ENCODE measurements around the gene H2BK1. TPM values are rescaled to one million over a fixed set of nuclear protein-coding genes. Genes with fewer than 3 reads are reported as not detected.

H2BK1 gene
- total RNA-seq: not detected
- long read RNA-seq: 0 reads

GRCh38 chr7:151210087-151210854, at the start of gene H2BK1:
Gene H2BK1, minus strand, starts transcription at chr7:151210488. Its CDS starts 170 bp downstream, at chr7:151210318.
- intact Hi-C loops (cut with micrococcal nuclease): no loop called here
- DNase-seq (no peak), ATAC-seq (no peak)

GRCh38 chr7:151257990-151258389, 47.7 kb upstream of the H2BK1 start:
- ATAC-seq: no peak
- intact Hi-C loops (cut with micrococcal nuclease): no loop called here
- DNase-seq: no peak

- ATAC-seq (peak; percentile 13), DNase-seq (peak; percentile 57)
- intact Hi-C loops (cut with micrococcal nuclease): no loop called here
These were observed 46.2 kb upstream of the H2BK1 start for GRCh38 chr7:151256410-151257045.

- ATAC-seq (no peak), DNase-seq (no peak)
- intact Hi-C loops (cut with micrococcal nuclease): no loop called here
These were observed 45.1 kb upstream of the H2BK1 start for GRCh38 chr7:151255390-151255789.

GRCh38 chr7:151254851-151255250, 44.6 kb upstream of the H2BK1 start:
- intact Hi-C loops (cut with micrococcal nuclease): no loop called here
- ATAC-seq (no peak), DNase-seq (peak; percentile 14)

GRCh38 chr7:151254316-151254715, 44.0 kb upstream of the H2BK1 start:
- ATAC-seq (peak; percentile 24), DNase-seq (peak; percentile 75)
- intact Hi-C loops (cut with micrococcal nuclease): no loop called here

- DNase-seq (peak; percentile 28), ATAC-seq (no peak)
- intact Hi-C loops (cut with micrococcal nuclease): no loop called here
These were observed 42.8 kb upstream of the H2BK1 start for GRCh38 chr7:151252961-151253711.

GRCh38 chr7:151252561-151252835, 42.2 kb upstream of the H2BK1 start:
- intact Hi-C loops (cut with micrococcal nuclease): no loop called here
- no peak for ATAC-seq
- DNase-seq: peak; percentile 45

- intact Hi-C loops (cut with micrococcal nuclease): no loop called here
- DNase-seq: peak; percentile 90
- peak; percentile 58 for ATAC-seq
These were observed 41.6 kb upstream of the H2BK1 start for GRCh38 chr7:151251689-151252560.

- intact Hi-C loops (cut with micrococcal nuclease): no loop called here
- ATAC-seq: no peak
- DNase-seq: peak; percentile 77
These were observed 41.0 kb upstream of the H2BK1 start for GRCh38 chr7:151251328-151251688.

GRCh38 chr7:151250181-151251132, 40.2 kb upstream of the H2BK1 start:
- intact Hi-C loops (cut with micrococcal nuclease): no loop called here
- peak; percentile 21 for DNase-seq
- ATAC-seq: no peak

GRCh38 chr7:151249732-151250072, 39.4 kb upstream of the H2BK1 start:
- ATAC-seq: peak; percentile 58
- peak; percentile 79 for DNase-seq
- intact Hi-C loops (cut with micrococcal nuclease): no loop called here

GRCh38 chr7:151249034-151249731, 38.9 kb upstream of the H2BK1 start:
- DNase-seq (peak; percentile 86), ATAC-seq (peak; percentile 39)
- intact Hi-C loops (cut with micrococcal nuclease): no loop called here

- DNase-seq (peak; percentile 89), ATAC-seq (peak; percentile 58)
- intact Hi-C loops (cut with micrococcal nuclease): no loop called here
These were observed 38.2 kb upstream of the H2BK1 start, which contains the start of gene SMARCD3 for GRCh38 chr7:151248346-151249033. Gene SMARCD3, minus strand, starts transcription at chr7:151248694. Its CDS starts 132 bp downstream, at chr7:151248562.

- intact Hi-C loops (cut with micrococcal nuclease): no loop called here
- peak; percentile 62 for DNase-seq
- peak; percentile 12 for ATAC-seq
These were observed 37.5 kb upstream of the H2BK1 start for GRCh38 chr7:151247611-151248345.

- peak; percentile 42 for DNase-seq
- intact Hi-C loops (cut with micrococcal nuclease): no loop called here
- ATAC-seq: no peak
These were observed 36.7 kb upstream of the H2BK1 start for GRCh38 chr7:151246851-151247580.
